GM23338 (cell line): Measurements from ENCODE around the gene SCN4A. TPM values are rescaled to one million over a fixed set of nuclear protein-coding genes. Genes with fewer than 3 reads are reported as not detected.

Experiments
- ATAC-seq: fragments of 200-7000 bp; cut with Tn5 transposase; 3 replicates; pipeline ENCODE4 v1.9.1; 2020
- DNase-seq: peaks from one replicate; pipeline ENCODE4 v3.0.0-alpha.2; 2015; ENCODE audit warnings: low spot score
- H2AFZ ChIP-seq: fragments of 200-600 bp; sonication (generic); 2 replicates; pipeline ENCODE4 v1.8.0; 2016; ENCODE audit warnings: antibody characterized with exemption, mild to moderate bottlenecking, moderate library complexity
- H3F3A ChIP-seq: fragments of 200-600 bp; sonication (generic); replicated peaks from 2 replicates; pipeline ENCODE4 v1.8.0; 2017; ENCODE audit warnings: antibody characterized with exemption, mixed run types, low read depth
- H3K27ac ChIP-seq: fragments of 200-600 bp; sonication (generic); 2 replicates; pipeline ENCODE4 v1.6.1; 2016; ENCODE audit warnings: low read depth
- H3K27me3 ChIP-seq: fragments of 200-600 bp; sonication (generic); 2 replicates; pipeline ENCODE4 v1.8.0; 2016; ENCODE audit warnings: mild to moderate bottlenecking, mixed run types, moderate library complexity; ENCODE audit not compliant: insufficient read depth
- H3K36me3 ChIP-seq: fragments of 200-600 bp; sonication (generic); 2 replicates; pipeline ENCODE4 v1.8.0; 2016; ENCODE audit warnings: mild to moderate bottlenecking; ENCODE audit not compliant: insufficient read depth
- H3K4me1 ChIP-seq: fragments of 200-600 bp; sonication (generic); 2 replicates; pipeline ENCODE4 v1.8.0; 2016; ENCODE audit warnings: mild to moderate bottlenecking, moderate library complexity; ENCODE audit not compliant: insufficient read depth
- H3K4me2 ChIP-seq: fragments of 200-600 bp; sonication (generic); 2 replicates; pipeline ENCODE4 v1.7.1; 2017; ENCODE audit warnings: mixed run types
- H3K4me3 ChIP-seq: fragments of 200-600 bp; sonication (generic); 2 replicates; pipeline ENCODE4 v1.6.1; 2016; ENCODE audit warnings: mixed run types
- H3K79me2 ChIP-seq: fragments of 200-600 bp; sonication (generic); replicated peaks from 2 replicates; pipeline ENCODE4 v1.8.0; 2017; ENCODE audit warnings: mild to moderate bottlenecking; ENCODE audit not compliant: insufficient read depth
- H3K9me2 ChIP-seq: fragments of 200-600 bp; sonication (generic); 2 replicates; pipeline ENCODE4 v1.8.0; 2017; ENCODE audit not compliant: insufficient read depth
- H4K20me1 ChIP-seq: fragments of 200-600 bp; sonication (generic); replicated peaks from 2 replicates; pipeline ENCODE4 v1.8.0; 2017; ENCODE audit warnings: mild to moderate bottlenecking; ENCODE audit not compliant: insufficient read depth
- H3K27ac Mint-ChIP-seq: 2 replicates; pipeline ENCODE4 v1.8.0; 2020; ENCODE audit warnings: inconsistent platforms, mild to moderate bottlenecking, moderate library complexity, mixed read lengths
- H3K27me3 Mint-ChIP-seq: 3 replicates; pipeline ENCODE4 v1.8.0; 2022; ENCODE audit warnings: low read depth, mild to moderate bottlenecking, moderate library complexity, mixed read lengths, inconsistent platforms; ENCODE audit not compliant: insufficient read depth, poor library complexity
- H3K36me3 Mint-ChIP-seq: 3 replicates; pipeline ENCODE4 v1.8.0; 2021; ENCODE audit warnings: low read depth, mild to moderate bottlenecking, inconsistent platforms, moderate library complexity, mixed read lengths
- H3K4me1 Mint-ChIP-seq: 3 replicates; pipeline ENCODE4 v1.8.0; 2020; ENCODE audit warnings: mild to moderate bottlenecking, inconsistent platforms, mixed read lengths
- H3K4me3 Mint-ChIP-seq: 3 replicates; pipeline ENCODE4 v1.8.0; 2021; ENCODE audit warnings: moderate library complexity, mild to moderate bottlenecking, inconsistent platforms, mixed read lengths
- H3K9me3 Mint-ChIP-seq: 3 replicates; pipeline ENCODE4 v1.8.0; 2020; ENCODE audit warnings: moderate library complexity, mild to moderate bottlenecking, inconsistent platforms, mixed read lengths
- CREB1 ChIP-seq: fragments of 250-450 bp; sonication (Bioruptor Pico); IDR thresholded peaks from 2 replicates; pipeline ENCODE4 v1.5.0; 2020; ENCODE audit warnings: low read depth, mild to moderate bottlenecking, moderate library complexity
- CTCF ChIP-seq, 2 experiments: fragments of 200-600 bp in 1 of 2; sonication (generic) in 1 of 2; conservative IDR thresholded peaks; 2 replicates each; pipeline versions ENCODE4 v1.5.1 to v1.6.1; 2016 to 2017; ENCODE audit warnings: antibody characterized with exemption in 2 of 2, low read depth in 2 of 2, mild to moderate bottlenecking in 2 of 2, moderate library complexity in 1 of 2
- ETS1 ChIP-seq: IDR thresholded peaks from 2 replicates; pipeline ENCODE4 v1.6.1; 2016; ENCODE audit warnings: antibody characterized with exemption
- EZH2 ChIP-seq: fragments of 200-600 bp; sonication (generic); IDR thresholded peaks from one replicate; pipeline ENCODE4 v1.8.0; 2017; ENCODE audit warnings: antibody characterized with exemption, mild to moderate bottlenecking, low read depth; ENCODE audit not compliant: unreplicated experiment
- EZH2phosphoT487 ChIP-seq: fragments of 200-600 bp; sonication (generic); IDR thresholded peaks from one replicate; pipeline ENCODE4 v1.8.1; 2018; ENCODE audit warnings: antibody characterized with exemption; ENCODE audit not compliant: unreplicated experiment
- JUNB ChIP-seq: IDR thresholded peaks from one replicate; pipeline ENCODE4 v1.6.1; 2016; ENCODE audit warnings: antibody characterized with exemption; ENCODE audit not compliant: unreplicated experiment
- NANOG ChIP-seq: IDR thresholded peaks from 2 replicates; pipeline ENCODE4 v1.6.1; 2016; ENCODE audit warnings: antibody characterized with exemption, borderline replicate concordance
- POLR2AphosphoS5 ChIP-seq: IDR thresholded peaks from 2 replicates; pipeline ENCODE4 v1.6.1; 2016; ENCODE audit warnings: antibody characterized with exemption, low read depth
- REST ChIP-seq: IDR thresholded peaks from one replicate; pipeline ENCODE4 v1.6.1; 2018; ENCODE audit warnings: antibody characterized with exemption; ENCODE audit not compliant: unreplicated experiment
- STAT1 ChIP-seq: IDR thresholded peaks from one replicate; pipeline ENCODE4 v1.6.1; 2016; ENCODE audit warnings: antibody characterized with exemption; ENCODE audit not compliant: unreplicated experiment
- ZNF114 ChIP-seq: fragments of 250-450 bp; sonication (Bioruptor Pico); IDR thresholded peaks from 2 replicates; pipeline ENCODE4 v1.5.0; 2020; ENCODE audit warnings: mild to moderate bottlenecking, moderate library complexity
- ZNF331 ChIP-seq: fragments of 250-450 bp; sonication (Bioruptor Pico); IDR thresholded peaks from 2 replicates; pipeline ENCODE4 v1.5.0; 2020; ENCODE audit warnings: low read depth, mild to moderate bottlenecking, moderate library complexity
- polyA plus RNA-seq: library from polyadenylated mRNA; unstranded; fragments of >200 nt; fragmentation: Nextera tagmentation; extraction: Ambion mirVana; gene quantifications from 2 replicates; pipeline ENCODE4 v1.2.1, GENCODE V29; 2016
- total RNA-seq: library from RNA; depleted of rRNA; stranded (reverse); fragments of >200 nt; shearing (Covaris generic); gene quantifications from 2 replicates; pipeline ENCODE4 v1.2.3, GENCODE V29; 2014

Gene SCN4A
- total and polyA plus RNA-seq, 2 experiments from 2014 or later = 2.3 to 7.9 TPM

GRCh38 chr17:64004903-64005733, 32.4 kb upstream of the SCN4A start (continued):
- TF ChIP-seq ZNF331 (no peak), STAT1 (no peak)

- no peak overlapping the region for H3K4me3 ChIP-seq
- H3K4me3 Mint-ChIP-seq = no peak overlapping the region
- no peaks in the 10 kb centered on the region for H3K36me3 Mint-ChIP-seq
- no peaks in the 10 kb centered on the region for H3K4me1 ChIP-seq
- H3K79me2 ChIP-seq = no peaks in the 10 kb centered on the region
- H3K9me3 Mint-ChIP-seq = no peaks in the 10 kb centered on the region; the same call in 2 of the 3 replicates
- no peak overlapping the region for H3K4me2 ChIP-seq
- ATAC-seq (no peak), DNase-seq (no peak)
- no peaks in the 10 kb centered on the region for H3F3A ChIP-seq
- H3K4me1 Mint-ChIP-seq = peaks cover 15% of the 10 kb centered on the region
- H3K9me2 ChIP-seq = no peaks in the 10 kb centered on the region
- peaks cover 6% of the 10 kb centered on the region; the same call in 1 of the 2 replicates for H3K27me3 ChIP-seq
- H4K20me1 ChIP-seq = no peaks in the 10 kb centered on the region
- H3K27ac Mint-ChIP-seq = no peak overlapping the region
- H3K36me3 ChIP-seq = no peaks in the 10 kb centered on the region
- no peak overlapping the region for H2AFZ ChIP-seq
- peaks cover 18% of the 10 kb centered on the region for H3K27me3 Mint-ChIP-seq
- H3K27ac ChIP-seq = no peak overlapping the region
- no peak for TF ChIP-seq POLR2AphosphoS5
- no peak for TF ChIP-seq ZNF114 (CRISPR knock-in tag)
- TF ChIP-seq CREB1 (CRISPR knock-in tag) = no peak
- TF ChIP-seq EZH2phosphoT487 = no peak
- TF ChIP-seq REST = no peak
- TF ChIP-seq ZNF331 = no peak
- TF ChIP-seq CTCF (conservative IDR thresholded peaks at IDR 0.05; ENCODE audit: low read depth in 2 of 2) = no peak
- TF ChIP-seq ETS1 = no peak
- no peak for TF ChIP-seq EZH2
- TF ChIP-seq NANOG = no peak
- no peak for TF ChIP-seq JUNB
Measured at GRCh38 chr17:64004218-64004770, 31.6 kb upstream of the SCN4A start.
